Dedifferentiated amniotic fluid mesenchymal stem cell (primary cell): ENCODE data around the gene DOCK6.

ENCODE experiments used
- DNase-seq: peaks from one replicate; pipeline ENCODE4 v3.0.0-alpha.2; 2016; ENCODE audit errors: extremely low spot score

DOCK6 gene

DNA sequence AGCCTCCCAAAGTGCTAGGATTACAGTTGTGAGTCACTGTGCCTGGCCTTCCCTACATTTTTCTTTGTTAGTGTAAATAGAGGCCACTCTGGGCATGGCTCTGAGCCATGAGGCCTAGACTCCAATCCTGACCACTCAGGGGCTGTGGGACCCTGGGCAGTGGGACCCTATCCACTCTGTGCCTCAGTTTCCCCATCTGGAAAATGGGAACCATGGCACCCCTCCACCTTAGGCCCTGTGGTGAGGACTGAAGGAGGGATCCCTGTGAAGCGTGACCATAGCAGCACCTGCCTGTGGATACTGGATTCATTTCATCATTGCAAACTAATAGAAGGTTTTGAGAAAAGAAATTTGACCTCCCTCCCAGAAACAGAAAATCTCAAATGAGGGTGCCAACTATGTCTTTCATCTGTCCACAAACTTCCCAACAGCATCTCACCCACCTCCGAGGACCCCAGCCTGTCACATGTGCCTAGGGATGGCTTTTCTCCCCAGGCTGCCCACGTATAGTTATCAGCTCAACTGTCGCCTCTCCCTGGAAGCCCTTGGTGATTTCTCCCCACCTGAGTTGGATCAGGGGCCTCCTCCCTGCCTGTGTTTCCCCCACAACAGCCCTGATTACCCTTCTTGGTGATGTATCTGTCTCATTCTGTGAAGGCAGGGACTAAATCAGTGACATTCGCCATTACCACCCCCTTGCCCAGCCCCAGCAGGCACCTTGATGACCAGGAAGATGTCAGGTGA lies 17.3 kb downstream of the DOCK6 start:
- no peak for DNase-seq

DNA sequence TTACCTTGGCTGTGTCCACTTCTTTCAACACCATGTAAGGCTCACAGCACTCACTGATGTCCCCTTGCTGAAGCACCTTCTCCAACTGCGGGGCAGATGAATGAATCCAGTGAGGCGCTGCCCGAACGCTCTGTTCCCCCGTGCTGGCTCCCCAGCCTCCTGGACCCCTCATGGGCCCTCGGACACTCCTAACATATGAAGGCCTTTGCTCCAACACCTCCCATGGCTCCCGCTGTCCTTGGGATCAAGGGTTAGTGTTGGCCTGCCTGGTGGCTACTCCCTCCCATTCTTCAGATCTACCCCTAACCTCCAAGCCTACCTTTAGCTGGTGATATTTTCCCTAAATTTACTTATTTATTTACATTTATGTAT lies 18.5 kb downstream of the DOCK6 start:
- DNase-seq: no peak

DNA sequence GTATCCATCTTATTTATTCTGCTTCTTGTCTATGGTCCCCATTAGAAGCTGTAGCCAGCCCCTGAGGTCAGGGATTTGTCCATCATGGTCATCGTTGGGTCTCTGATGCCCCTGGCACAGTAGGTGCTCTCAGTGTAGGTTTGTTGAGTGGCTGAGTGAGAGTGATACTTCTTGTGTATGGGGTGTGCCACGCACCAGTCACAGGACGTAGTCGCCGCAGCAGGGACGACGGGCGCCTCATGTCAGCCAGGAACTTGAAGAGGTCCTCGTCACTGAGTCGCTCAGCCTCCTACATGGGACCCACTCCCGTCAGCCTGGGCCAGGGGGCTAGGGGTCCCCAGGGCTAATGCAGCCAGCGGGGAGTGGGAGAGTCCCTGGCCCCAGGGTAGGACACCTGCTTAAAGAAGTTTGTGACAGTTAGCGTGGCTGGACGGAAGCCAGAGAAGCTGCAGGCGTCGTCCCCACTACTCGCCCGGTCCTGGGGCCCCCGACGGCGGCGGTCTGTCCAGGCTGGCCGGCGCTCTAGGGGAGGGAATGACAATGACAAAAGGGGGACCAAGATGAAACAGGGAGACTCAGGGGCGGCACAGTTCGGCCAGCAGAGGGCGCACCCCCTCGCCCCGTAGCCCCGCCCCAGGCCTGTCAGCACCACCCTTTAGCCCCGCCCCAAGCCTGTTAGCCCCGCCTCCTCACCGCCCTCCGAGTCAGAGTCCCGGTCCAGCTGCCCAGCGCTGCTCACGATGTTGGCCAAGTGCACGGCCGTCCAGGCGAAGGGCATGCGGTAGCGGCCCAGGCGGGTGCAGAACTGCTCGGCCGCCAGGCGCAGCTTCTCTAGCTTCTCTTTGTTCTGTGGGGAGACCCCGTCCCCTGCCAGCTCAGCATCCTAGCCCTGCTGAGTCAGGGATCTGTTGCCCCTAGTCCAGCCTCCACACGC lies 19.2 kb downstream of the DOCK6 start:
- no peak for DNase-seq

DNA sequence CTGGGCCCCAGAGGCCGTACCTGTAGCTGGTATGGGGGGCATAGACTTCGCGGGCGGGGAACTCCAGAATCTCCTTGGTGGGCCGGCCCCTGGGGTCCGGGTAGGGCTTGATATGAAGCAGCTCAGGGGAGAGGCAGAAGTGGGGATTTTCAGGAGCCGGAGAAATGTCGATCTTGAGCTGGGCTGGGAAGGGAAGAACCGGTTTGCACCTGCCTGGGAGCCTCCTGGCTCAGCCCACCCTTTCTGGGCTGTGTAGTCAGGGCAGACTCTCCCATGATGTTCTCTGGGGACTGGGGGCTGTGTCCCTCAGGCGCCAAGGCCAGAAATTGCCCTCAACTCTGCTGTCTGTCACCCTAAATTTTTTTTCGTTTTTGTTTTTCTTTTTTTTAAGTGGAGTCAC lies 20.3 kb downstream of the DOCK6 start:
- DNase-seq: no peak

DNA sequence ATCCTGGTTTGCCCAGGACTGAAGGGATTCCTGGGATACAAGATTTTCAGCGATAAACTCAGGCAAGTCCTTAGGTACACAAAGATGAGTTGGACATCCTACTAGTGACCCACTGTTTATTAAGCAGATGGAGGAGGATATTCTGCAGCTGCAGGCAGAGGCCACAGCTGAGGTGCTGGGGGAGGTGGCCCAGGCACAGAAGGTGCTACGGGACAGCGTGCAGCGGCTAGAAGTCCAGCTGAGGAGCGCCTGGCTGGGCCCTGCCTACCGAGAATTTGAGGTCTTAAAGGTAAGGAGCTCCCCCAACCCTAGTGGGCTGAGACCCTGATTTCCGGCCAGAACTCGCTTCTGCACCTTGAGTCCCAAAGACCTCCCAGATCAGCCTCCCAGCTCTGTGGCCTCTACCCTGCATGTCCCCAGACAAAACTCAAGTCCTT lies 22.3 kb downstream of the DOCK6 start:
- DNase-seq: no peak

DNA sequence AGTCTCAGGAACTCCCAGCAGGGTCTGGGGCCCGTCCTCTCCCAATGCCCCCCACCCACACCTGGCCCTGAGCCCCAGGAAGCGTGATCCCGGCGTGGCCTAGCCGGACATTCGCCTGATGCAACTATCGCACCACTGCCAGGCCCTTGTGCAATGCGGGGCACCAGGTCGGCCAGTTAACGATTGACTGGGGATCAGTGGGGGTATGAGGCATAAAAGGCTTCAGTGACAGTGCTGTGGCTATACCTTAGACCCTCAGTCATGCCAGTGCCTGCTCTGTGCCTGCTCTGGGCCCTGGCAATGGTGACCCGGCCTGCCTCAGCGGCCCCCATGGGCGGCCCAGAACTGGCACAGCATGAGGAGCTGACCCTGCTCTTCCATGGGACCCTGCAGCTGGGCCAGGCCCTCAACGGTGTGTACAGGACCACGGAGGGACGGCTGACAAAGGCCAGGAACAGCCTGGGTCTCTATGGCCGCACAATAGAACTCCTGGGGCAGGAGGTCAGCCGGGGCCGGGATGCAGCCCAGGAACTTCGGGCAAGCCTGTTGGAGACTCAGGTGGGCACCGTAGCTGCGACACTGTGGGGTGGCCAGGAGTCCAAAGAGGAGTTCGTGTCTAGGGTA lies 22.8 kb downstream of the DOCK6 start, which contains the start of gene ANGPTL8:
ANGPTL8 (plus strand) TSS at position 243 of the 624 bp plus-strand sequence; CDS start at position 262, 19 bp downstream.
- DNase-seq: no peak

DNA sequence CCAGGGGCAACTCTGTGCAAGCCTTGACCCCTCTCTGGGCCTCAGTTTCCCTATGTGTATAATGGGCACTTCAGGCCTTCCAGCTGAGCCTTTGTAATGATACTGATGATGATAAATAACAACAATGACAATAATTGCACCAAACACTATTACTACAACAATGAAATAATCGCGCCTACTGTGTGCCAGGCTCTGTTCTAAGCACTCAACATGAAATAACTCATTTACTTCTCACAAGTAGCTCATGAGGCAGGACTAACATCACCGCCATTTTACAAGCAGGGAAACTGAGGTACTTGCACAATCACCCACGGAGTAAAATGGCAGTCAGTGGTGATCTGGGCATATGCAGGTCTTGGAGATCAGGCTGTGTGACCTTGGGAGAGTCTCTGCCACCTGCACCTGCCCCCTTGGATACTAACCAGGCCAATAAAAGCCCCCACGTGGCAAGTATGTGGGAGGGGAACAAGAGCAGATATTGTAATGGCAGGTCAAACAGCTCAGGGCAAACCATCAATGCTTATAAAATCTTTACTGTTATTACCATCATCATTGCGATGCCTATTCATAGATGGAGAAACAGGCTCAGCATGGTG lies 23.4 kb downstream of the DOCK6 start:
- DNase-seq: no peak

DNA sequence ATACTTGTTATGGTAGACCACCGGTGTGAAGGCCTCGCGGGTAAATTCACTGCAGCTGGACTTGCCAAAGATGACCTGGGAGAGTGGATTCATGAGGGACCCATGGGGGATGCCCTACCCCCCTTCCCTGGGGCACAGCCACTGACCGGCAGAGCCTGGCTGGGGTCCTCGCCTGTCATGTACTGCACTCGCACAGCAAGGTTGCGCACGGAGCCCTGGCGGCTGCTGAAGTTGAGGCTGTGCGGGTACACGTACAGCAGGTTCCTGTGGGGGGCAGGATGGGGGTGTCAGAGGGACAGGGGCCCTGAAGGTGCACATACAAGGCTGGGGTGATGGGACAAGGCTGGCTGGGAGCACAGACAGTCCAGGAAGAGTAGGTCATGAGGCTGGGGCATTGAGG lies 24.3 kb downstream of the DOCK6 start:
- no peak for DNase-seq

DNA sequence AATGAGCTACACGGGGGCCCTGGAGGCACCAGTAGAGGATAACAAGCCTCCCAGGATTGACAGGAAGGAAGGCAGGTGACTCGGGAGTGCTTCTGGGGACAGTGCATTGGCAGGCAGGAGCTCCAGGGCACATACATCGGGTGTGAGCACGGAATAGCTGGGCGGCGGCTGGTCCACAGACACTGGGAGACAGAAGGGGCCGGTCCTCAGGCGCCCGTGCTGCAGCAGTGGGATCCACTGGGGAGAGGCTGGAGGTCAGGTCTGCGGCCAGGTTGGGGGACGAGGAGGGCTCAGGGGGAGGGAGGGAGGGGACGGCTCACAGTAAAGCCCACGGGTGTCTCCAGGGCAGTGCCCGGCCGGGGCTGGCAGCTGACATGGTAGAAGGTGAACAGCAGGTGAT lies 25.0 kb downstream of the DOCK6 start:
- no peak for DNase-seq

DNA sequence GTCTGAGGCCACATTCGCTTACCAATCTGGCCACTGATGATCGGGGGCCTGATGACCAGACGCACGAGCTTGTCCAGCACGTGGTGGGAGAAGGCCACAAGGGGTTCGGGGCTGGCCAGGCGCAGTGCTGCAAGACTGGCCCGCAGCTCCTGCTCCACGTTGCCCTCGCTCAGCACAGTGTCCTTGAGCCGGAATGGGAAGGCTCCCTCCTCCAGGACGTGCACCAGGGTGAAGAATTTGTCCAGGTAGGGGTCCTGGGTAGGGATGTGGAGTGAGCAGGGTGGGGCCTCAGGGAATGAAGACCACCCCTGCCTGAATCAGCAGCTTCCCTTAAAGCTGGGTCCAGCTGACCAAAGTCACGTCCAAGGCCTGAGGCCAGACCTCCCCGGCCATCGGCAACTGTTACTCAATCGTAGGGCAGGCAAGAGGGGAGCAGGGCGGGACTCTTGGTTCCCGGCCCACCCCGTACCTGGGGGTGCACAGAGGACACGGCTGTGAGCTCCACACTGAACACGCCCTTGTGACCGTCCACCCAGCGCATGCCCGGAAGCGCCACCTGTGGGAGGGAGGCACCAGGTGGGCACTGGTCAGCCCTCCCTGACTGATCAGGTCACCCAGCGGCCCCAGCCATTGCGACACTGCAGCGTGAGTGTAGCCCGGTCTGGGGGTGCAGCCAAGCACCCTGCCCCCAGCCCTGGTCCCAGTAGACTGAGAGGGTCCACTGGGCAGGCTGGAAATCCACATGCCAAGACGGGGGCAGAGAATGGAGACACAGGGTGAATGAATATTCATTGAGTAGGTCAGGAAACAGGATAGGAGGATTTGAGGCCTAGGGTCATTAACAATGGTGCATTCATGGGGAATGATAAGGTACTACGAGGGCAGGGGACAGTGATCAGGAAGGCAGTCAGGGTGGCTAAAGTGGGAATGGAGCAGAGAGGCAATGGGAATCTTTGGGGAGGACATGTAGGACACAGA lies 25.7 kb downstream of the DOCK6 start:
- no peak for DNase-seq

DNA sequence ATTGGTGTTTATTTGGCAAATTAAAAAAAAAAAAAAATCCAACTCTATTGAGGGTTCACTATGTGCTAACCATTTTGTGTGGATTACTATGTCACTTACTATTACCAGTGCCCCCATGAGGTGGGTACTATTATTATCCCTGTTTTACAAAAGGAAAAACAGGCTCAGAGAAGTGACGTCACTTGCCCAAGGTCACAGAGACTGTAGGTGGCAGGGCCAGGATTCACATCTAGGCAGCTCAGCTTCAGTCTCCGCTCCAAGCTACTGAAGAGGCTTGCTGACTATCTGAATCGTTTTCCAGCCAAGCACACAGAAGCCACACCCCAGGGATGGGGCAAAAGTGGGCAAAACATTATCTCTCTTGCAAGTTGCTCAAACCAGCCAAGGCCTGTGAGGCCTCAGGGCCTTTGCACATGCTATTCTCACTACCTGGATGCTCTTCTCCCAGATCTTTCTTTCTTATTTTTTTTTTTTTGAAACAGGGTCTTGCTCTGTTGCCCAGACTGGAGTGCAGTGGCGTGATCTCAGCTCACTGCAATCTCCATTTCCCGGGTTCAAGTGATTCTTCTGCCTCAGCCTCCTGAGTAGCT lies 27.7 kb downstream of the DOCK6 start:
- no peak for DNase-seq

DNA sequence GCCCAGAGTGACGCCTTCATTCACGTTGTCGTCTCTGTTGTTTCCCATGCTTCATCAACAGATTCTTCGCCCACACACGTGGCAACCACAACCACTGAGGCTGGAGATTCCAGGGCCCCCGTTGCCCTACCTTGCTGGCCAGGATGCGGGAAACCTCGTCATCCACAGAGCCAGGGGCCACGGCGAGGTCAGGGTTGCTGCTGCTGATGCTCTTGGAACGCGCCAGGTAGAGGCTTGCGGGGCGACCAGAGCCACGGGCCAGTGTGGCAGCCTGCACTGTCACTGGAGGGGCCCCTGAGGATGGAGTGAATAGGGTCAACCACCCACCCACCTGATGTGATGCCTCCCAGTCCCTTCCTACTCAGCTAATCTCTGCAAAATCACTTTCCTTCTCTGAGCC lies 29.3 kb downstream of the DOCK6 start:
- DNase-seq: no peak

DNA sequence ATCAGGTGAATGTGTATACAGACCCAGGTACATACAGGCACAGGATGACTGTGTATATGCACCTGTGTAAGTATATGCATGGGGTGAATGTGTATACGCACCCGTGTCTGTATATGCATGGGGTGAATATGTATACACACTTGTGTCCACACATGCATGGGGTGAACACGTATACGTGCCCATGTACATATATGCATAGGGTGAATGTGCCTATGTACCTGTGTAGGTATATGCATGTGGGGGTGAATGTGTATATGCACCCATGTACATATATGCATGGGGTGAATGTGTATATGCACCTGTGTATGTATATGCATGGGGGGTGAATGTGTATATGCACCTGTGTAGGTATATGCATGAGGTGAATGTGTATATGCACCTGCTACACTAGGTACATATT lies 29.8 kb downstream of the DOCK6 start:
- DNase-seq: no peak

DNA sequence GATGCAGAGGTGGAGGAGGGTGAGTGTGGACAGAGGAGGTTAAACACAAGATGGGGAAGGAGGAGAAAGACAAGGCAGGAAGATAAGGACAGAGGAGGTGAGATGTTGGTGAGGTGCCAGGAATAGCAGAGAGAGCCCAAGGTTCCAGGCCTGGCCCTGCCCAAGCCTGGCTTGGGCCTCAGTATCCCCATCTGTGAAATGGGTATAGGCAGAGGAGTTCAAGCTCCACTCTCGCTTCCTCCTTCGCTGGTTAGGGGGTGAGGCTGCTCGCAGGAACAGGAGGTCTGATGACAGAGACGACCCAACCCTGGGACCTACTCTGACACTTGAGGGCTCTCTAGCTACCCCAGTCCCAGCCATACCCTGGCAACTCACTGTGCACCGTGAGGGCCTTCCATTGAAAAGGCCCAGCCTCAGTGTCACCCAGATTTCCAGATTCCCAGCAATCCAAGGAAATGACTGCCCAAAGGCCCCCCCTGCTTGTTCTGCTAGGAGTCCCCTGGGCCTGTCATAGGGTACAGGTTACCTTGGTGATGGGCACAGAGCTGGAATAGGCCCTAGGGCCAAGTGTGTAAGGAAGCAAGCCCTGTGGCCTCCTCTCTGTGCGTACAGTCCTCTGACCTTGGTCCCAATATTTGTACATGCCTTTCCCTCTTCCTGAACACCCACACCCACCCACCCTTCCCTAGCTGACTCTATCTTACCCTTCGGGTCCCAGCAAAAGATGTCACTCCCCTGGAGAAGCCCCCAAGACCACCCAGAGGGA lies 31.5 kb downstream of the DOCK6 start:
- no peak for DNase-seq

DNA sequence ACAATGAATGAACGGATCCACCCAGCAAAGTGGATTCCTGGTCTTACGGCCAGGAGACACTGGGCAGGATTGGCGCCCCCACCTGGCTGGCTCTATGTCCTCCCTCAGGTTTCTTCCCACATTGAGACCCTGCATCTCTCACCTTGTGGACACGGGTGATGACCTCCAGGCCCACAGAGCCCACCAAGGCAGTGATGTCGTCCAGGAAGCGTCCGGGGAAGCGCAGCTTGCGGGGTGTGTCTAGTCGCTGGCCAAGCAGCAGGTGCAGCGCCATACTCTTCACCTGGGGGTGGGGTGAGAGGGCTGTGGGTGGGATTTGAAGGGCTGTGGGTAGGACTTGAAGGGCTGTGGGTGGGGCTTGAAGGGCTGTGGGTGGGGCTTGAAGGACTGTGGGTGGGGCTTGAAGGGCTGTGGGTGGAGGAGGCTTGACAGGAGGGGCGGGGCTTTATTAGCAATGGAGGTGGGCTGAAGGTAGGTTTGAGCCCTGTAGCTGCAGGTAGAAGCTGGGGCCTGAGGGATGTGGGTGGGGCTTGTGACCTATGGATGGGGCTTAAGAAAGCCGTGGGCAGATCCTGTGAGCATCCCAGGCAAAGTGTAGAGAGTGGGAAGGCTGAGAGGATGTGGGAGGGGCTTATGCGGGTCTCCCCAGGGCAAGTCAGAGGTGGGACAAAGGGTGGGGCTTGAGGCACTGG lies 35.0 kb downstream of the DOCK6 start:
- DNase-seq: no peak

DNA sequence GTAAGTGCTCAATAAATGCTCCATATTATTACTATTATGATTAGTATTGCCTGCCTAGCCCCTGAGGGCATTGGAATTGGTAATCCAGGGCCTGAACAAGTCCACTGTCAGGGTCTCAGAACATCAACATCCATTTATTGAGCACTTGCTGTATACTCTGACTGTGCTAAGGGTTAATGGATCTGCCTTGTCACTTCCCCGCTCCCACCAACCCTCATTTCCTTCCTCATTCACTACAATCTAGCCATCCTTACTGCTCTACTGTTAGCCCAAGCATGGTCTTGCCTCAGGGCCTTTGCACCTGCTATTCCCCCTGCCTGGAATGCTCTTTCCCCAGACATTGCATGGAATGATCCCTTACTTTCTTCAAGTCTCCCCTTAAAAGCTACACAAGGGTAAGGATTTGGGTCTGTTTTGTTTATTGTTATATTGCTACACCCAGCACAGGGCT lies 35.6 kb downstream of the DOCK6 start:
- no peak for DNase-seq

DNA sequence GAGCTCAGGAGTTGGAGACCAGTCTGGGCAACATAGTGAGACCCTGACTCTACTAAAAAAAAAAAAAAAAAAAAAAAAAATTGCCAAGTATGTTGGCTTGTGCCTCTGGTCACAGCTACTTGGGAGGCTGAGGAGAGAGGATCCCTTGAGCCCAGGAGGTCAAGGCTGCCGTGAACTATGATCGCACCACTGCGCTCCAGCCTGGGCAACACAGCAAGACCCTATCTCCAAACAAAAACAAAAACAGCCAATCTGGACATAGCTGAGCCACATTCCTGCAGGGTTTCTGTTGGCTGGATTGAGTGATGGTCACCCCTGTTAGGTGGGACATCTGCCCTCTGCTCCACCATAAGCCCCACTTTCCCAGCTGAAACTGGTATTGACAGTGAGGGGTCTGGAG lies 36.5 kb downstream of the DOCK6 start:
- no peak for DNase-seq

DNA sequence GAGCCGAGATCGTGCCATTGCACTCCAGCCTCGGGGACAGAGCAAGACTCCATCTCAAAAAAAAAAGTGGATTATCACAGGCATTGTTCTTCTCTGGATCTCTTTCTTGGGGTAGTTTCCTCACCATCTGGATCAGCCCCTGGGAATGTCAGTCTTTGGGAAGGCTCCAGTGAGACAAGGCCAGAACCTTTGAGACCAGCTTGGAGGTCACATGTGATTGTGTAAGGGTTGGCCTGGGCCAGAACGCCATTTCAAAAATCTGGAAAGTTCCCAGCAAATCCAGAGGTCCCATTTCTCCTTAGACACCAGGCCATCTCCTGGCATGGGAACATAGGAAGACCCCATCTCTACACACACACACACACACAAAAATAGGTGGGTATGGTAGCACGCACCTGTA lies 37.2 kb downstream of the DOCK6 start:
- DNase-seq: no peak

DNA sequence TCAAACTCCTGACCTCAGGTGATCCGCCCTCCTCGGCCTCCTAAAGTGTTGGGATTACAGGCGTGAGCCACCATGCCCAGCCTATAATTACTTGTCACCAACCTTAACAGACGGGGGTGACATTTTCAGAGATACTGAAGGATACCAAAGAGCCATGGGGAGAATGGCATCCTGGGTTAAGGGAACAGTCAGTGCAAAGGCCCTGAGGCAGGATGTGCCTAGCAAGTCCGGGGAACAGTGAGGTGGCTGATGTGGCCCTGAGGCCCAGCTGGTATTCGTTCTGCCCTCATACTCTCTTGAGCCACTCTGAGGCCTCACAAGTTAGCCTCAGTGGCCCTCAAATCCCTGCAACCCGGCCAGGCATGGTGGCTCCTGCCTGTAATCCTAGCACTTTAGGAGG lies 37.9 kb downstream of the DOCK6 start:
- DNase-seq: no peak
